Vagina (tissue), 2 donors: Measurements from ENCODE around the gene LSP1. TPM values are rescaled to one million over a fixed set of nuclear protein-coding genes. Genes with fewer than 3 reads are reported as not detected.

ENCODE experiments used
- DNase-seq, 2 donors: peaks; one replicate each; pipeline ENCODE4 v3.0.0-alpha.2; 2017; ENCODE audit errors: extremely low spot score in 2 of 2
- H3K27ac ChIP-seq: fragments of 200-600 bp; sonication (generic); one replicate; pipeline ENCODE4 v1.5.1; 2019
- H3K27me3 ChIP-seq: fragments of 200-600 bp; sonication (generic); one replicate; pipeline ENCODE4 v1.5.1; 2019
- H3K36me3 ChIP-seq, 2 donors: fragments of 200-600 bp; sonication (generic); one replicate each; pipeline ENCODE4 v1.5.1; 2017 to 2019
- H3K4me1 ChIP-seq: fragments of 200-600 bp; sonication (generic); one replicate; pipeline ENCODE4 v1.5.1; 2019
- H3K4me3 ChIP-seq, 2 donors: fragments of 200-600 bp; sonication (generic); 1 replicate in 1 of 2; 2 replicates in 1 of 2; pipeline ENCODE4 v1.5.1; 2016 to 2019
- H3K9me3 ChIP-seq: fragments of 200-600 bp; sonication (generic); one replicate; pipeline ENCODE4 v1.5.1; 2019
- POLR2A ChIP-seq, 2 donors: fragments of 450-650 bp; IDR thresholded peaks; one replicate each; pipeline ENCODE4 v1.6.1; 2017; ENCODE audit warnings: antibody characterized with exemption in 2 of 2, mild to moderate bottlenecking in 2 of 2, moderate library complexity in 2 of 2
- POLR2AphosphoS5 ChIP-seq, 2 donors: sonication (generic); formaldehyde crosslinking; IDR thresholded peaks; one replicate each; pipeline ENCODE4 v1.9.0; 2017; ENCODE audit warnings: antibody characterized with exemption in 2 of 2, mild to moderate bottlenecking in 2 of 2, low read depth in 1 of 2; ENCODE audit not compliant: insufficient read depth in 1 of 2
- intact Hi-C: fragments of 100-400 bp; cut with DNase I; formaldehyde crosslinking; loops from one replicate; pipeline ENCODE4 v1.15.1; 2023
- total RNA-seq: library from RNA; depleted of rRNA; stranded (reverse); fragments of >200 nt; gene quantifications from one replicate; pipeline ENCODE4 v1.2.3, GENCODE V29; 2016
- TF ChIP-seq, protein P1 (sequence below), 3 experiments: fragments of 450-650 bp in 2 of 3; fragments of 200-600 bp in 1 of 3; sonication (generic) in 1 of 3; IDR thresholded peaks; one replicate each; pipeline ENCODE4 v1.5.1; 2017 to 2019; ENCODE audit warnings: antibody characterized with exemption in 3 of 3, mild to moderate bottlenecking in 2 of 3, moderate library complexity in 2 of 3

LSP1 gene
- total RNA-seq, 1 donor from 2014 or later = 32.7 TPM

DNA sequence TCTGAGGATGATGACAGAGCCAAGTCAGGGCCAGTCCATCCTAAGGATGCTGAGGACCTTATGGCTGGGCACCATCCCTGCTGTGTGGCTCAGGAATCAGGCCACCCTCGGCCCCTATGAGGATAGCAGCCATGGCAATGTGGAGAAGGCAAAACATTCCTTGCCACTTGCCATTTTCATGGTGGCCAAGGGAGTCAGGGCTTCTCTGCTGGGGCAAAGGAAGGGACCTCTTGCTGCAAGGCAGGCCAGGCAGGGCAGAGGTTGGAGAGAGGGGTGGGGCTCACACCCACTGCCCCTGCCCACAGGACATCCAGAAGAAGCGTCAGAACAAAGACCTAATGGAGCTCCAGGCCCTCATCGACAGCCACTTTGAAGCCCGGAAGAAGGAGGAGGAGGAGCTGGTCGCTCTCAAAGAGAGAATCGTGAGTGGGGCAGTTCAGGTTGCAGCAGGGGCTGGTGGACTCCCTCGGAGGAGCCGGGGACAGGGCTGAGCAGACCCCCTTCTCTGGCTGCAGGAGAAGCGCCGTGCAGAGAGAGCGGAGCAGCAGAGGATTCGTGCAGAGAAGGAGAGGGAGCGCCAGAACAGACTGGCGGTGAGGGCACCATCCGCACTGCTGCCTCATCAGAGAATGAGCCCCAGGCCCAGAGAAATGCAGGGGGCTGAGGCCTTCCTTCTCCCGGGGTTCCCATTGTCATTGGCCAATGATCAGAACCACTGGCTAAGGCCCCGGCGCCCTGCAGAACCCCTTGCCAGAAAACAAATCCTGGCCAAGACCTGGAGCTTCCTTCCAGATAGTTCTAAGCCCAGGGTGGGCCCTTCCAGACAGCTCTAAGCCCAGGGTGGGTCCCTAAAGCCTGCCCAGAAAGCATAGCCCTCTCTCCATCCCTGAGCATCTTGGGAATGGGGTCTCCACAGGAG is 80.8 kb downstream of the LSP1 start:
- Histone ChIP-seq H3K9me3 (no peaks in the 10 kb centered on the region), H3K27ac (no peak overlapping the region), H3K36me3 (no peaks in the 10 kb centered on the region), H3K27me3 (no peaks in the 10 kb centered on the region), H3K4me3 (no peak overlapping the region), H3K4me1 (peaks cover 13% of the 10 kb centered on the region)
- intact Hi-C loops = no loop called here
- no peak for DNase-seq
- TF ChIP-seq POLR2A (IDR thresholded peaks at IDR 0.05) (no peak), POLR2AphosphoS5 (IDR thresholded peaks at IDR 0.05; ENCODE audit: insufficient read depth in 1 of 2, low read depth in 1 of 2) (no peak)
- TF ChIP-seq, protein P1, sequence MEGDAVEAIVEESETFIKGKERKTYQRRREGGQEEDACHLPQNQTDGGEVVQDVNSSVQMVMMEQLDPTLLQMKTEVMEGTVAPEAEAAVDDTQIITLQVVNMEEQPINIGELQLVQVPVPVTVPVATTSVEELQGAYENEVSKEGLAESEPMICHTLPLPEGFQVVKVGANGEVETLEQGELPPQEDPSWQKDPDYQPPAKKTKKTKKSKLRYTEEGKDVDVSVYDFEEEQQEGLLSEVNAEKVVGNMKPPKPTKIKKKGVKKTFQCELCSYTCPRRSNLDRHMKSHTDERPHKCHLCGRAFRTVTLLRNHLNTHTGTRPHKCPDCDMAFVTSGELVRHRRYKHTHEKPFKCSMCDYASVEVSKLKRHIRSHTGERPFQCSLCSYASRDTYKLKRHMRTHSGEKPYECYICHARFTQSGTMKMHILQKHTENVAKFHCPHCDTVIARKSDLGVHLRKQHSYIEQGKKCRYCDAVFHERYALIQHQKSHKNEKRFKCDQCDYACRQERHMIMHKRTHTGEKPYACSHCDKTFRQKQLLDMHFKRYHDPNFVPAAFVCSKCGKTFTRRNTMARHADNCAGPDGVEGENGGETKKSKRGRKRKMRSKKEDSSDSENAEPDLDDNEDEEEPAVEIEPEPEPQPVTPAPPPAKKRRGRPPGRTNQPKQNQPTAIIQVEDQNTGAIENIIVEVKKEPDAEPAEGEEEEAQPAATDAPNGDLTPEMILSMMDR (IDR thresholded peaks at IDR 0.05) = no peak

DNA sequence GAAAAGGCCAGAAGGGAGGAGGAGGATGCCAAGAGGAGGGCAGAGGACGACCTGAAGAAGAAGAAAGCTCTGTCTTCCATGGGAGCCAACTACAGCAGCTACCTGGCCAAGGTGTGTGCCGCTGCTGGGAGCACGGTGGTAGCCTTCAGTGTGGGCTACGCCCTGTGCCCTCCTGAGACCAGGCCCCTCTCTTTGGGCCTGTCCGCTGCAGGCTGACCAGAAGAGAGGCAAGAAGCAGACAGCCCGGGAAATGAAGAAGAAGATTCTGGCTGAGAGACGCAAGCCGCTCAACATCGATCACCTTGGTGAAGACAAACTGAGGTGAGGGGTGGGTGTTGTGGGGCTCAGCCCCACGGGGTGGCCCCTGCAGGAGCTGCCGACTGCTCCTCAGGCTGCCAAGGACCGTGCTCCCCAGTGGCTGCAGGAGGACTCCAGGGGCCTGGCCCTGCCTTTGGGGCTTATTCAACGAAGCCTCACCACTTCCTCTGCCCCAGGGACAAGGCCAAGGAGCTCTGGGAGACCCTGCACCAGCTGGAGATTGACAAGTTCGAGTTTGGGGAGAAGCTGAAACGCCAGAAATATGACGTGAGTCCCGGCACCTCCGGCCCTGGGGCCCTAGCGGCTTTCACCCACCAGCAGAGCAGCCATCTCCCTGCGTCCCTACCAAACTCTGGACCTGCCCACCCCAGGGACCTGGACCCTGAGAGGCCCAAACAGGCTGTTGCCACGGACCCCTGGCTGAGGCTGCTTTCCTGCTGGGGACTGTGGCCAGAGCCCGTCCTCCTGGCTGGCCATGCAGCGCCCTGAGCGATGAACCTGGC is 81.7 kb downstream of the LSP1 start:
- Histone ChIP-seq H3K36me3 (no peaks in the 10 kb centered on the region), H3K4me1 (peaks cover 17% of the 10 kb centered on the region), H3K27ac (no peak overlapping the region), H3K9me3 (no peaks in the 10 kb centered on the region), H3K27me3 (no peaks in the 10 kb centered on the region), H3K4me3 (no peak overlapping the region)
- intact Hi-C loops = no loop called here
- no peak for DNase-seq
- TF ChIP-seq POLR2A (IDR thresholded peaks at IDR 0.05) (no peak), POLR2AphosphoS5 (IDR thresholded peaks at IDR 0.05; ENCODE audit: insufficient read depth in 1 of 2, low read depth in 1 of 2) (no peak)
- TF ChIP-seq, protein P1 (IDR thresholded peaks at IDR 0.05) = no peak

DNA sequence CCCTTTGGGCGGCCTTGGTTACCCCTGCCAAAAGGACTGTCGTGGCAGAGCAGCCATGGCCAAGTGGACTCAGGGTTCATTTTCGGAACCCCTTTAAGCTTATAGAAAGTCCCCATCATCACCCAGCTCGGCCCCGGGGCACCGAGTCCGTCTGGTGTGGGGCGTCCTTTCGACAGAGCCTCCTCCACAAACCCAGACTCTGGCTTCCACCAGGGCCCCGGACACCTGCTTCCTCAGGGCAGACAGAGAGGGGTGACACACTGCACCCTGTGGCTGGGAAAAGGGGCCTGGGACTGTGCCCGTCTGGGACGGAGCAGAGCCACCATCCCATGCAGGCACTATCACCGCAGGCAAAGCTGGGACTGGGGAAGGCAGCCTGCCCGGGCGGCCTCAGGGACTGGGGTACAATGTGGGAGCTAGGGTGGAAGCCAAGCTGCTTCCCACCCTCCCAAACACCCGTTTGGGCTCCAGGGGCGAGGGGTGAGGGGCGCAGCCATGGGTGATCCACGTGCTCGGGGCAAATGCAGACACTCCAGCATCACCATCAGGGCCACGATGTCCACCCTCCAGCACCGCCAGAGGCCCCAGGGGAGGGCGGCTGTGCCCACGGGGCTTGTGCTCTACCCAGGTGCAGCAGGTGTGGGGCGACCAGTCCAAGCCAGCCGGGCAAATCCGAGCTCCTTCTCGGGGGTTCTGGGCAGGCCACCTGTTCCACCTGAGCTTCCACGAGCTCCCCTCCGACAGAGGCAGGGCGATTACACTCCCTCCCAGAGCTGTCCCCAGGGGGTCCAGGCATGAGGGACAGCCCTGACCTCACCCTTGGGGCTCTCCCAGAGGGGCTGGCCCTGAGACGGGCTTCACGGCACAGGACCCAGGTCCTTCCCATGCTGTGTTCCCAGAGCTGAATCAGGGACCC is 82.5 kb downstream of the LSP1 start:
- no peak for DNase-seq
- no peaks in the 10 kb centered on the region for H3K36me3 ChIP-seq
- H3K27me3 ChIP-seq = no peaks in the 10 kb centered on the region
- no peaks in the 10 kb centered on the region for H3K9me3 ChIP-seq
- no peak overlapping the region for H3K4me3 ChIP-seq
- TF ChIP-seq POLR2A (IDR thresholded peaks at IDR 0.05) = no peak
- TF ChIP-seq, protein P1 (IDR thresholded peaks at IDR 0.05) = no peak
- TF ChIP-seq POLR2AphosphoS5 (IDR thresholded peaks at IDR 0.05; ENCODE audit: insufficient read depth in 1 of 2, low read depth in 1 of 2) = no peak
- H3K27ac ChIP-seq = no peak overlapping the region
- intact Hi-C loops = no loop called here
- peaks cover 17% of the 10 kb centered on the region for H3K4me1 ChIP-seq

- Histone ChIP-seq H3K4me1 (peaks cover 15% of the 10 kb centered on the region), H3K27me3 (no peaks in the 10 kb centered on the region), H3K27ac (no peak overlapping the region), H3K36me3 (no peaks in the 10 kb centered on the region), H3K4me3 (no peak overlapping the region), H3K9me3 (no peaks in the 10 kb centered on the region)
- TF ChIP-seq, protein P1 (IDR thresholded peaks at IDR 0.05) = no peak
- no peak for TF ChIP-seq POLR2AphosphoS5 (IDR thresholded peaks at IDR 0.05; ENCODE audit: insufficient read depth in 1 of 2, low read depth in 1 of 2)
- no peak for TF ChIP-seq POLR2A (IDR thresholded peaks at IDR 0.05)
- DNase-seq = no peak
- intact Hi-C loops = no loop called here
These were observed 83.3 kb downstream of the LSP1 start for GRCh38 chr11:1936072-1936780.
